Fibroblast of mammary gland (primary cell): ENCODE measurements around the gene CCL23.
"Not testable (repeated sequence)": the region's sequence is repeated elsewhere in the genome, so short reads cannot be mapped to it uniquely, and the experiment has no call there.

Source experiments
- DNase-seq: peaks from one replicate; pipeline ENCODE4 v3.0.0-alpha.2; 2010; ENCODE audit warnings: low read depth
- H3K4me3 ChIP-seq: 2 replicates; pipeline ENCODE4 v1.5.1; 2011; ENCODE audit warnings: low read depth, mild to moderate bottlenecking, low read length, moderate library complexity; ENCODE audit not compliant: control insufficient read depth
- CTCF ChIP-seq: conservative IDR thresholded peaks from 2 replicates; pipeline ENCODE4 v1.5.1; 2011; ENCODE audit warnings: low read depth, low read length, inconsistent platforms; ENCODE audit not compliant: control insufficient read depth, insufficient read depth

The CCL23 gene

GRCh38 chr17:35998756-35999155 is 19.0 kb downstream of the CCL23 start:
- no peak overlapping the region for H3K4me3 ChIP-seq
- TF ChIP-seq CTCF = no peak
- DNase-seq = no peak

GRCh38 chr17:35998018-35998545 is 19.7 kb downstream of the CCL23 start:
- H3K4me3 ChIP-seq = no peak overlapping the region
- no peak for DNase-seq
- TF ChIP-seq CTCF = no peak

GRCh38 chr17:35995346-35995745 is 22.4 kb downstream of the CCL23 start:
- DNase-seq = not testable (repeated sequence)

GRCh38 chr17:35991075-35991474 is 26.7 kb downstream of the CCL23 start:
- no peak overlapping the region for H3K4me3 ChIP-seq
- TF ChIP-seq CTCF = no peak
- DNase-seq = no peak

More at GRCh38 chr17:35995346-35995745, 22.4 kb downstream of the CCL23 start:
- H3K4me3 ChIP-seq = not testable (repeated sequence)

GRCh38 chr17:35988164-35988563 is 29.6 kb downstream of the CCL23 start:
- no peak for DNase-seq
- TF ChIP-seq CTCF = no peak
- no peak overlapping the region for H3K4me3 ChIP-seq

GRCh38 chr17:35986643-35987042 is 31.1 kb downstream of the CCL23 start, which contains the start of gene CCL14:
Gene CCL14, minus strand, starts transcription at chr17:35986729. Its CDS starts 80 bp downstream, at chr17:35986649.
- H3K4me3 ChIP-seq = no peak within 1 kb of the TSS
- no peak for TF ChIP-seq CTCF
- no peak for DNase-seq

- no peak overlapping the region for H3K4me3 ChIP-seq
- no peak for DNase-seq
- TF ChIP-seq CTCF = no peak
Observed at GRCh38 chr17:35984140-35984539, 33.6 kb downstream of the CCL23 start.
